IPS-NIHi7 (cell line): Measurements from ENCODE around the gene STIM2.

Source experiments
- DNase-seq: peaks from one replicate; pipeline ENCODE4 v3.0.0; 2012; ENCODE audit warnings: mixed read lengths; ENCODE audit errors: extremely low spot score

STIM2 gene

DNA sequence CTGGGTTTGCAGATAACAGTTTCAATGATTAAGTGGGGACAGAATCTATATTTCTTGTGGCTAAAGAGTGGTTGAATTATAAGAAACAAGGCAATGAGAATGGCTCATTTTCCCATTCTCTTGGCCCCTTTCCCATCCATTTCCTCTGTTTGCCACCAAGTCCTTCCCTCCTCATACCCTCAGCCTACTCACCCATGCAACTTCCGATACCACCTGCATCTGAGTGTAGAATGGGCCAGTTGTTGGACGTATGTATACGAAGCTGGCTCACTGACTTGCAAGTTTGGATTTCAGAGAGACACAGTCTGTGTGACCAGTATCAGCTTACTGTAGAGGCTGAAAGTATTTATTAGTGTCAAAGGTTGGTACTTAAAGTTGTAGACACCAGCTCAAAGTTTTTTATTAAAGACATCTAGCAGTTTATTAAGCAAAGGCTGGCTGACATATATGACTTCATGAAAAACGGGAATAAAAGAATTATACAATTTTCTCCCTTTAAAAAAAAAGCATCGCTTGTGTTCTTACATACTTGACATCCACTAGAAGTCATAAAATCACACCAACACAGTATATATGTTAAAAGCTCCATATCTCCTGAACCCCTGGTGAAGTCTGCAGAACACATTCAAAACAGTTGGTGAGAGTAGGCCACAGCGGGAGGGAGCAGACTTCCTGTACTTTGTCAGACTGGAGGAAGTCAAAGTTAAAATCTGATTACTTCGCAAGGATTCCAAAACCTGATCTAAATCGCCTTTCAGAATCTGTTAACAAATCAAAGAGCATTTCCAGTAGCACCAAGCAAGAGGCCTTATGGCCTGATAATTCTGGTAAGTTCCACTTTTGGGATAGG, 22.4 kb upstream of the STIM2 start:
- DNase-seq: no peak

DNA sequence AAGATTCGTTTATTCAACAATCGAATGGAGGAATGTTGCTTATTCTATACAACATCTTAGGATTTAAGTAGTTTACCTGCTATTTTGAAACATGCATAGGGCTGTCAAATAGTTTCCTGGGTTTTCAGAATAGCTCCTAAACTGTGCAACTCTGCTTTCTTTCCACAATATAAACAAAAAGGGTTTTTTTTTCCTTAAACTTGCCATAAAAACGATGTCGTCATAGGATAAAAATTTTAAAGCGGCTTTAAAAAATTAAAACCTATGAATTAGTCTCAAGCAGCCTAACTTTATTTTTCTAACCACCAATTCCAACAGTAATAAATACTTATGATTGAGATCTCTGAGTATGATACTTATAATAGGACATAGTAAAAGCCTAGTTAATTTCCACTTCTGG, 21.6 kb upstream of the STIM2 start:
- DNase-seq: no peak

DNA sequence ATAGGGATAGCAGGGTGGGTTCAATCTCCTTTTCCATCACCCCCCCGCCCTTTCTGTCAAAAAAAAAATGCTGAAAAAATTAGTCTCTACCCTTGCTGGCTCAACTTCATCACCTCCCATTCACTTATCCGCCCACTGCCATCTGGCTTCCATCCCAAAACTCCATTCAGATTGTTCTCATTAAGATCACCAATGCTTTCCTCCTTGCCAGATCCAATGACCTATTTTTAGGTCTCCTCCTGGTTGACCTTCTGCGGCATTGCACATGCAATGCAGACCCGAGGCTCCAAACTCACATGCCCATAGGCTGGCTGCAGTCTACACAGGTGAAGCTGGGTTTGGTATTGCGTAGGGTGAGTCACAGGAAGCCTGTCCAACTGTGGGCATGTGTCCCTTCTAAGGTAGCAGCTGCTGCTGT, 21.1 kb upstream of the STIM2 start:
- no peak for DNase-seq

DNA sequence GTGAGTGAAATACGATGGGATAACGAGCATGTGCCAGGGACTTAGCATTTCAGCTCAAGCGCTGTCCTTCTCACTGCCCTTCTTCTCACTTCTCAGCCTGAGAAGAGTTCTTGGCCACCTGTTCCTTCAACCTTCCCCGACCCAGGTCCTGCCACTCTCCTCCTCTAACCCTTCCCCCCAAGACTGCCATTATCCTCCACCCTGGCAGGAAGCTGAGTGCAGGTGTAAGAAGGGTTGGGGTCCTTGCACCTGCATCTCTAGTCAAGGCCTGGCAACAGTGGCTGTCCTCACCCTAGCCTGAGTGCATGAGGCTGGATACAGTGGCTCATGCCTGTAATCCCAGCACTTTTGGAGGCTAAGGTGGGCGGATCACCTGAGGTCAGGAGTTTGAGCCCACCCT, 19.9 kb upstream of the STIM2 start:
- no peak for DNase-seq

DNA sequence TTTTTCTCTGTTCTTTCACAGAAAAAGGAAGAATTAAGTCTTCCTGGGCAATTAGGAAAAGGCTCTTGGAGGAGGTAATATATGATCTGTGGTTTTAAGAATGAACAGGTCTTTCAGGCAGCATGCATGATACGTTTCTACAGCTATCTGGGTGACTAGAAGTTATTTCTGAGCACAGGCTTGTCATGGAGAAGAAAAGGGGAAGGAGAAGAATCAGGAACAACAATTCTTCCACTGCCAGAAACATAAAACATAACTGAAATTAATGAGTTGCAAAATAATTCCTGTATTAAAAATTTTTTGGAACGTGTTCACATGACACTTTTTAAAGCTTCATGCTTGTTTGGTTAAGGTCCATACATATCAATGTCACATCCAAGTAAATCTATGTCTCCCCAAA, 17.7 kb upstream of the STIM2 start:
- no peak for DNase-seq

DNA sequence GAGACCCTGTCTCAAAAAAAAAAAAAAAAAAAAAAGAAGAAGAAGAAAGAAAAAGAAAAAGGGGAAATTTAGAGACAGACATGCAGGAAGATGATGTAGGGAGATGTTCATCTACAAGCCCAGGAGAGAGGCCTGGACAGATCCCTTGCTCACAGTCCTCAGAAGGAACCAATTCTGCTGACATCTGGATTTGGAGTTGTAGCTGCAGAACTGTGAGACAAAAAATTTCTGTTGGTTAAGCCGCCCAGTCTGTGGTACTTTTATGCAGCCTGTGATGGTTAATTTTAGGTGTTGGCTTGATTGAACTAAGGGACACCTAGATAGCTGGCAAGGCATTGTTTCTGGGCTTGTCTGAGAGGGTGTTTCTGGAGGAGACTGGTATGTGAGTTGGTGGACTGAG, 10.1 kb upstream of the STIM2 start:
- DNase-seq: no peak

DNA sequence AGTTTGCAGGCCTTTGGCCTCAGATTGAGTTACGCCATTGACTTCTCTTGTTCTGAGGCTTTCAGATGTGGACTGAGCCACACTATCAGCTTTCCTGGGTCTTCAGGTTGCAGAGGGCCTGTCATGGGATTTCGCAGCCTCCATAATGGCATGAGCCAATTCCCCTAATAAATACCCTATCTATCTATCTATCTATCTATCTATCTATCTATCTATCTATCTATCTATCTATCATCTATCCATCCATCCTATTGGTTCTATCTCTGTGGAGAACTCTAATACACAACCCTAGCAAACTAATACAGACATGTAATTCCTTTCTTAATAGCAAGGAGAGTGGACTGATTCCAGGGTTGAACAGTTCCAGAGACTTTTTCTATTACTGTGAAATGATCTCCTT, 9.5 kb upstream of the STIM2 start:
- no peak for DNase-seq

DNA sequence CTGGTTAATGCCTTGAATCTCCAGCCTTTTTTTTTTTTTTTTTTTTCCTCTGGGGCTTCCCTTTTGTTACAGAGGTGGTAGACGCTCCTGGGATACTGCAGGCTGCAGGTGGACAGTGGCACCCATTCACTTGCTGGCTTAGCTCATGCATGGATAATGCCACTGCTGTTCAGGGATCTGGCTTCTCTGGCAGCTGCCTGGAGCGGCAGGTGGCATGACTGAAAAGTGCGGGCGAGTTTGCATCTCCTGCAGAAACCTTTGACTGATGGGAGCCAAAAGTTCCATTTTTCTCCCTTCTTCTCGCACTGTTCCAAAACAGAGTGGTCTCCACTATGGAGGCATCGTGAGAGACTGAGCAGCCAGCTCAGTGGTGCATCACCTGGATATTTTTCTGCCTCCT, 5.9 kb upstream of the STIM2 start:
- DNase-seq: no peak

DNA sequence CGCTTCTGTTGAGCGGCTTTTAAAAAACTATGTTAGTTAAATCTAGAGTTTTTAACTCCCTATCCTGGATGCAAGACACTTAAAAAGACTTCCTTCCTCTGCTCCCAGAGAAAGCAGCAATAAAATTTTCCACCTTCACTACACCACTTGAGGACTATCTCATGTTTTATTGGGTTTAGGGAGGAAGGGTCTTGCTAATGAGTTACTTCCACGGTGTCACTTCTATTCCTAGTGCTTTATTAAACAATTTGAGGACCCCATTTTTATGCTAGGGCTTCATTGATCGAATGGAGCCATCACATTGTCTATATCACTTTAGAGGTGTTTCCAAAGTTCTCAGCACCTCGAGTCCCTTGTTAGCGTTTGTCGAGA, 3.7 kb upstream of the STIM2 start:
- no peak for DNase-seq

DNA sequence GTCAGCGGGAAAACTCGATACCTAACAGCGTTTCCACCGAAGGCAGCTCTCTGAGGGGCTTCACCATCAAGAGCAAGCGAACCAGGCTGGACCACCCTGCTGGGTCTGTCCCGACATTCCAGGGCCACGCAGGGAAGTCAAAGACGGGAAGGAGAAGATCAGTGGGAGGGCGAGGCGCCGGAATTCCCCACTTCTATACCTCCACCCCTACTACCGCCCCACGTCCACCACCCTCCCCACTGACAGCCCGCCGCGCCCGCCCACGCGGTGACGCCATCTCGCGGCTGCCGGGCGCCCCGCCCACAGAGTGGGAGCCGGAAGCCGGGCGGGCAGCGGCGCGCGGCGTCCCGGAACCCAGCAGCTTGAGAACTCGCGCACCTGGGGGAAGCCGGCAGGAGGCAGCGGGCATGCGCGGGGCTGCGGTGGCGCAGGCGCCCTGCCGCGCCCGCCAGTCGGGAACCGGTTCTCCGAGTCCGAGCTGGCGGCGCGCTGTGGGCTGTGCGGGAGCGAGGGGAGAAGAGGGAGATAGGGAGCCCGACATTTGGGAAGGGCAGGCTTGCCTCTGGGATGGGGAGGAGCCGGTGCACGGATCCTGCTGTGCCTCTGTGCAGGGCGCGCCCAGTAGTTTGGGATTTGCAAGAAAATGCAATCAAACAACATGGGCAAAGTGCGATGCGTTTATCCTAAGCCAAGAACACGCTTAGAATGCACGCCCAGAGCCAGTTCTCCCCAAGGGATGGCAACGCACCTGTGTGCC, 3.2 kb upstream of the STIM2 start:
- DNase-seq: peak; percentile 78

DNA sequence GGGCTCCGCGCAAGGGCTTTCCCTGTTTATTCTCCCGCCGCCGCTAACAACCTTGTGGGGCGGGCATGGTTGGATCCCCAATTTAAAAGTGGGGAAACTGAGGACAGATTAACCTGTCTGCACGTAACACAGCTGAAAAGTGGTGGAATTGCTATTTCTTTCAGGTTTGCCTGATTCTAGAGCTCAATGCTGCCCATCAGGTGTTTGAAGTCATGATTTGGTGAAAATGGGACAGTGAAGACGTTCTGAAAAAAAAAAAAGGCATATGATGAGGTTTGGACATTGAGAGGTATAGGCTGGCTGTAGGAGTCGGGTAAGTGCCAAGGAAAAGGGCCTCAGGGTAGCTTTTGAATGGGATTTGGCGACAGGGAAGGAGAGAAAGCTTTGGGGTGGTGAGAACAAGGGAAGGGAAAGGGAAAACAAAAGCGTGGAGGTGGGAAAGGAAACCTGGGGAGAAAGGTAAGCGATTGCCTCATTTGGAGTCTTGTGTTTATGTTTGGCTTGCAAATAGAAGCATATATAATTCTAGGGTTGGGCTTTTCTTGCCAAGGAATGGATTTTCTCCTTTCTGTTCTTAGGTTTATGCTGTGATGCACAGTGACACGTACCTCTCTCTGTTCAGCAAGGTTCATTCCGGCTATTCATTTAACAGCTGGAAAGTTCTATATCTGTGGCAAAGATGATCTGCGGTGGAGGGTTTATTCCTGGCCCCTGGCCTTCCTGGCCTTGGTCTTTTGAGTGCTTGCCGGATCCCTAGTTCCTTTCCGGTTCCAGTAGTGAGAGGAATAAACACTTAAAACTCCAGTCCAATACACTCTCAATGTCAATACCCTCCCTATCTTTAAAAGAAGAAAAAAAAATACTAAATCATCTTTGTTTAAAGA, 2.4 kb upstream of the STIM2 start:
- DNase-seq: no peak

DNA sequence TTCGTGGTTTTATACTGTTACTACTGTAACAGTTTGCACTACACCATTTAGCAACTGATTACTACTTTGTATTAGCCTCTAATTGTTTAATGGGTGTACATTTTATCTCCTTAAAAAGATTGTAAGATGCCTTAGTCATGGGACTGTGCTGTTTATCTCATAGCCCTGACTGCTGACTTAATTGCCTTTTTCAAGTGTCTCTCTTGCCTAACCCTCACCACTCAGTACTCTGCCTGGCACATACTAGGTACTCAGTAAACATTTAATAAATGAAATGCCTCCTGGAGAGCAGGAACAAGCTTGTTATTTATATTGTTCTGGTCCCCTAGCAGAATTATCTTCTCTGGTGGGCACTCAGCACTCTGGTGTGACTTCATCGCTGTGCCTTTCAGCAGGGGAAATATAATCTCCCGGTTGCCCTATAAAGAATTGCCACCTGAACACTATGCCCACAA, 1.7 kb upstream of the STIM2 start:
- no peak for DNase-seq

DNA sequence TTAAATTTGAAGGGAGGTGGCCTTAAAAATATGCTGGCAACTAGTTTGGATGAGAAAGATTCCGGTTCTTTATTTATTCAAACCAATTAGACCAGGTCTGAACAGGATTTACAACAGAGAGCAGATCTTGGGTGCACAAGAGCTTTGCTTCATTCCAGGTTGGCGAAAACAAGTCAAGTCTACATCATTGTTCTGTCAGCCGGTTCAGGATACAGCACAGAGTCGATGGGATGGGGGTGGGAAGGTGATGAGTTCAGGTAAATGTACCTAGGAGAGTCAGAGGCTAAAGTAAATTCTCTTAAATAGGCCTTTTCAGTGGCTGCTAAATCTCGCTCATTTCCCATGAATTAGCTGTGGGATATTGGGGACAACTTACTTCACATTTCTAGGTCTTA, 882 bp upstream of the STIM2 start:
- DNase-seq: no peak

DNA sequence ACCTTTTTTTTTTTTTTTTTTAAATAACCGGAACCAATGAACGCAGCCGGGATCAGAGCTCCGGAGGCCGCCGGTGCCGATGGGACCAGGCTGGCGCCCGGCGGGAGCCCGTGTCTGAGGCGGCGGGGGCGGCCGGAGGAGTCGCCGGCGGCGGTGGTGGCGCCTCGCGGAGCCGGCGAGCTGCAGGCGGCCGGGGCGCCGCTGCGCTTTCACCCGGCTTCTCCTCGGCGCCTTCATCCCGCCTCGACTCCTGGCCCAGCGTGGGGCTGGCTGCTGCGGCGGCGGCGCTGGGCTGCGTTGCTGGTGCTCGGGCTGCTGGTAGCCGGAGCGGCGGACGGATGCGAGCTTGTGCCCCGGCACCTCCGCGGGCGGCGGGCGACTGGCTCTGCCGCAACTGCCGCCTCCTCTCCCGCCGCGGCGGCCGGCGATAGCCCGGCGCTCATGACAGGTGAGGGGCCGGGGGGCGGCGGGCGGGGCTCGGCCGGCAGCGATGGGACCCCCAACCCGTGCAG, 337 bp downstream of the STIM2 start:
- DNase-seq: peak; percentile 35

DNA sequence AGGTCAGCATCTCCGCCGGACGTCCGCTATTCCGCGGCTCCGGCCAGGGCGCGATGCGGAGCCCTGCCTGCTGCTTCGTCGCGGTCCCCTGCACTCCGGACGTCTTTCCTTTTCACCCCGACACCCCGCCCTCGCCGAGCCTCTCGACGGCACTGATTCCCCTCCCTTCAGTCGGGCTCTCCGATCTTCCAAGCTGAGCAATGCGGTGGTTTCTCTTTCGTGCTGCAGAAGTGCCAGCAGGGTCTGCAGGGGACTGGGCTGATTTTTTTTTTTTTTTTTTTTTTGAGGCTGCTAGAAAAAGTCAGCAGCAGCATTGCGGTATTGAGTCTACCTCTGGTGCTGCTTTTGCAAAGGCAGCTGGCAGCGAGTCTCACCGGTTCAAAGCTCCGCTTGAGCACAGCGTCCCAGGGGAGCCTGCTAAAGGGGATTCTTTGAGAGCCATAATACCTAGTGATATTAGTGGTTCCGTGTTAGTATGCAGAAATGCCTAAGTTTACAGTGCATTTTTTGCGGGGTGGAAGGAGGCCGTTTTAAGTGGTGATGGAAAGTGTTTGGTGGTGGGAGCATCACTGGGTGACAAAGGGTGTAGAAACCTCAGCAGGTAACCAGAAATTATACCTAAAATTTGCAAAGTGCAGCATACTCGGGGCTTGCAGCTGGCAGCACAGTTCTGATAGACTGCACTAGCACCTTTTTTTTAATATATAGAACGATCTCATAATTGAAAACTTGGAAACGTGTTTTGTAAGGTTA, 969 bp downstream of the STIM2 start:
- DNase-seq: peak; percentile 36

DNA sequence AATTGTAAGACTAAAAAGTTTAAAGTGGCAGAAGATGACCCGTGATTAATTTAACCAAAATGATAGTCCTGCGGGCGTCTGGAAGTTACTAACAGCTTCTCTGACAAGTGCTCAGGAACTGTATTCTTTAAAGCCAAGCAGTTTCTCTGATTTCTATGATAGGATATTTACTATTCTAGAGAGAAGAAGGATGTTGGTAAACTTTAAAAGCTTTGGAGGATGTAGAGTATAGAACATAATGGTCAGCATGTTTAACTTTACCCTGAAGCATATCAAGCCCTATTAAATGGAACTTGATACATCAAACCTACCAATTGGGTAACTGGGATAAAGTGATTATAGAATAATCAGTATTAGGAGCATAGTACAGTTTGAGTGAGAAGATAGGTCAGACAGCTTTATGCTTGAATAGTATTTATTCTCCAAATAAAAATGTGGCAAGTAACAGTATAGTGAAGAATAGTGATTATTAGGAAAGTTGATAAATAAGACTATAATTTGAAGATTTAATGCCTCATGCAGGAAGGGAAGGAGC, 1.8 kb downstream of the STIM2 start:
- no peak for DNase-seq

DNA sequence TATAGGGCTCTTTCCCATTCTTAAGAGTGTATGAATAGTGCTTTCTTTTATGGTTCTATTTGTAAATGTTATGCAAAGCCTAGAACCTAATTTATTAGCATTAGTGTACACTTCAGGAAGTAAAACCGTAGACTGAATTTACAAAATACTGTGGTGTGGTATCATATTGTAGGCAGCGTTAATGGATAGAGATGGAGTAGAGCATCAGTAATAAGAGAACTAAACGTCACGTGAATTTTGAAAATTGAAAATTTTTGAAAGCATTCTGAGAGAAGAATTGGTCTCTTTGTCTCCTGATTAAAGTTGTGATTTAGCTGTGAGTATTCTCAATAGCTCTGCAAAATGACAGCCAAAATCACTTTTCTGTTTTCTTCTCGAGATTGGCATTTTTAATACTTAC, 2.9 kb downstream of the STIM2 start:
- DNase-seq: no peak

DNA sequence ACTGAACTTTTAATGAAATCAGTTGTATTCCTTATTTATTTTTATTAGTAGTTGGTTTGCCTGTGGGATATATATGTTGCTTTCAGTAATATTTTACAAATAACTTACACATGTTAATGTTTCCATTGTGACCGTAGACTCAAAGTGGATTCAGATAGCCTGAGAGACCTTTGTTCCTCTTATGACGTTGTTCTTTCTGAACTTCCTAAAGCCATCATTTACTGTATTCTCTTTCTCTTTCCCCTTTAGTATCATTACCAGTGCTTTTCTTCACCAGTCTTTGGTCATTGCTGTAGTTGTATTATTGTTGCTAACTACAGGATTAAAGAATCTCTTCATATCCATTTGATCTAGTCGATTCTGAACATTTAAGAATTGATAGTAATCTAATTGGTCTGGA, 4.3 kb downstream of the STIM2 start:
- DNase-seq: no peak

DNA sequence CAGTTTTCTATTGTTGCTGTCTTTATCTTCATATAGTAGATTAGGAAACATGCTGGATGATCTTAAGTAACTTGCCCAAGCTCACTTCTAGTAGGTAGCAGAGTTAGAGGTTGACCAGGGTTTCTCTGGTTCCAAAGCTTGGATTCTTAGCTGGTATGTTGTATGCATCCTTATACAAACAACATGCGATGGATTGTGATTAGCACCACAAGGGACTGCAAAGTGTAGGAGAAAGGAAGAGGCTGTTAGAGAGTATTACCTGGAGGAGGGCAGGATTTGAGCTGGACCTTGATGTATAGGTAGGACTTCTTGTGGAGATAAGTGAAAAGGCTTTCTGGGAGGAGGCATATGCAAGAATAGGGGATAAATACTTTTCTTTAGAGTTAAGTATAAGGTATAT, 5.6 kb downstream of the STIM2 start:
- DNase-seq: no peak

DNA sequence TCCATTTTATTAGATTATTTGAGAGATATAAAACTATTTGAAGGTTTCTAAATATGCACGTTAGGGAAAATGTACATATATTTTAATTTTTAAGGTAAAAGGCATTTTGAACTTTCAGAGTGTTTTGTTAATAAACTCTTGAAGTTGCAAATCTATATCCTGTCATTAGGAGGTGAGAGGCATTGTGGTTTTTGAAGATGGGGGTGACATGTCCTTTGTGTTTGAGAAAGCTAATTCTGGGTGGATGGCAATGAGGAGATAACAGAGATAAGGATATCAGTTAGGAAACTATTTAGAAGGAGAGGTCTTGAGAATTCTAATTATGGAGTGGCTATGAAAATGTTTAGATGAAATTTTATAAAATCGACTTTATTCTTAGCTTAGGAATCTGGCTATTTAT, 6.1 kb downstream of the STIM2 start:
- DNase-seq: no peak
